Measurements from ENCODE around the gene EPGN.
"Not testable (repeated sequence)": the region's sequence is repeated elsewhere in the genome, so short reads cannot be mapped to it uniquely, and the experiment has no call there.

- not testable (repeated sequence) for TF ChIP-seq EZH2phosphoT487 (IDR thresholded peaks at IDR 0.05; ENCODE audit: borderline replicate concordance, low read depth, low read length); CTCF (conservative IDR thresholded peaks at IDR 0.05; ENCODE audit: low read length)
Observed at GRCh38 chr4:74340421-74340820, 32.2 kb downstream of the EPGN start.

Measured in OCI-LY7 (cell line).